Measurements from ENCODE around the gene GPR82. TPM values are rescaled to one million over a fixed set of nuclear protein-coding genes. Genes with fewer than 3 reads are reported as not detected.

Gene GPR82
- total RNA-seq, 1 donor from 2014 or later, result not detected

- no peak overlapping the region for H3K4me3 Mint-ChIP-seq (ENCODE audit: unreplicated experiment)
- TF ChIP-seq, protein P1, sequence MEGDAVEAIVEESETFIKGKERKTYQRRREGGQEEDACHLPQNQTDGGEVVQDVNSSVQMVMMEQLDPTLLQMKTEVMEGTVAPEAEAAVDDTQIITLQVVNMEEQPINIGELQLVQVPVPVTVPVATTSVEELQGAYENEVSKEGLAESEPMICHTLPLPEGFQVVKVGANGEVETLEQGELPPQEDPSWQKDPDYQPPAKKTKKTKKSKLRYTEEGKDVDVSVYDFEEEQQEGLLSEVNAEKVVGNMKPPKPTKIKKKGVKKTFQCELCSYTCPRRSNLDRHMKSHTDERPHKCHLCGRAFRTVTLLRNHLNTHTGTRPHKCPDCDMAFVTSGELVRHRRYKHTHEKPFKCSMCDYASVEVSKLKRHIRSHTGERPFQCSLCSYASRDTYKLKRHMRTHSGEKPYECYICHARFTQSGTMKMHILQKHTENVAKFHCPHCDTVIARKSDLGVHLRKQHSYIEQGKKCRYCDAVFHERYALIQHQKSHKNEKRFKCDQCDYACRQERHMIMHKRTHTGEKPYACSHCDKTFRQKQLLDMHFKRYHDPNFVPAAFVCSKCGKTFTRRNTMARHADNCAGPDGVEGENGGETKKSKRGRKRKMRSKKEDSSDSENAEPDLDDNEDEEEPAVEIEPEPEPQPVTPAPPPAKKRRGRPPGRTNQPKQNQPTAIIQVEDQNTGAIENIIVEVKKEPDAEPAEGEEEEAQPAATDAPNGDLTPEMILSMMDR (IDR thresholded peaks at IDR 0.05), result peak; percentile 57
- H3K27ac Mint-ChIP-seq (ENCODE audit: unreplicated experiment), result no peak overlapping the region
- H3K27me3 Mint-ChIP-seq (ENCODE audit: unreplicated experiment), result no peaks in the 10 kb centered on the region
- H3K9me3 Mint-ChIP-seq (ENCODE audit: unreplicated experiment), result no peaks in the 10 kb centered on the region
- no peak for DNase-seq (ENCODE audit: extremely low spot score, unreplicated experiment)
- H3K4me1 Mint-ChIP-seq (ENCODE audit: unreplicated experiment), result peaks cover 2% of the 10 kb centered on the region
- no peaks in the 10 kb centered on the region for H3K36me3 Mint-ChIP-seq (ENCODE audit: unreplicated experiment)
These were observed 10.5 kb downstream of the GPR82 start for GRCh38 chrX:41734530-41734929.

DNA sequence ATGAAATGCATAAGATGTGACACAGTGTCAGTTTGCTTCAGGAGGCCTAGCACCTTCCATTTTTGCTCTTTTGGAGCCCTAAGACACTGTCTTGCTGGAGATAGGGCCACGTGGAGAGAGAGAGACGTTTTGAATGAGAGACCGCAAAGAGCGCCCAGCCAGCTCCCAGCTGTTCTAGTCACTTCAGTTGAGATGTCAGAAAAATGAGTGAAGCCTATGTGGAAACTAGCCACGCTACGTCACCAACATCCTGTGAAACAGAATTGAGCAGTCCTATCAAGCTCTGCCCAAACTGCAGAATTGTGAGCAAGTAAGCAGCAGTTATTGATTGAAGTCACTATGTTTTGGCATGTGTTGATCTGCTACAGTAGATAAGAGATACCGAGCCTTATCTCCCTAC lies 13.1 kb downstream of the GPR82 start:
- H3K27ac Mint-ChIP-seq (ENCODE audit: unreplicated experiment), result no peak overlapping the region
- H3K4me1 Mint-ChIP-seq (ENCODE audit: unreplicated experiment), result peaks cover 2% of the 10 kb centered on the region
- no peaks in the 10 kb centered on the region for H3K9me3 Mint-ChIP-seq (ENCODE audit: unreplicated experiment)
- H3K4me3 Mint-ChIP-seq (ENCODE audit: unreplicated experiment), result no peak overlapping the region
- no peaks in the 10 kb centered on the region for H3K36me3 Mint-ChIP-seq (ENCODE audit: unreplicated experiment)
- DNase-seq (ENCODE audit: extremely low spot score, unreplicated experiment), result no peak
- TF ChIP-seq, protein P1 (IDR thresholded peaks at IDR 0.05), result no peak
- H3K27me3 Mint-ChIP-seq (ENCODE audit: unreplicated experiment), result no peaks in the 10 kb centered on the region

DNA sequence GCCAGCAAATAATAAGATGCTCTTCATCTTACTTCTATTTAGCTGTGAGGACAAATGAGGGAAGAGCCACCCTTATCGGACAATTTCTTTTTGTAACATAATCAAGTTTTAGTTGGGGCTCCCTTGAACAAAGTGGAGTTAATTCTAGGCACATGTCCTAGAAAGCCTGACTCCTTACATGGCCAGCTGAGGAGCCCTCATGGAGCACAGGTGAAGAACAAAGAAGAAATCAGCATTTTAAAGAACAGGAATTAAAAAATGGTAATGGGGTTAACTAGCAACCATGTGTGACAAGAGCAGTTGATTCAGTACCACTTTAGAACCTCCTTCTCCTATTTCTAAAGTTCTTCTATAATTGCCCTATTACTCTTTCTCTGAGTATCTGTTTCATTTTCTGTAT lies 15.9 kb downstream of the GPR82 start:
- Mint-ChIP-seq H3K4me3 (ENCODE audit: unreplicated experiment) (no peak overlapping the region), H3K27ac (ENCODE audit: unreplicated experiment) (no peak overlapping the region), H3K27me3 (ENCODE audit: unreplicated experiment) (no peaks in the 10 kb centered on the region), H3K9me3 (ENCODE audit: unreplicated experiment) (no peaks in the 10 kb centered on the region), H3K36me3 (ENCODE audit: unreplicated experiment) (peaks cover 11% of the 10 kb centered on the region), H3K4me1 (ENCODE audit: unreplicated experiment) (no peaks in the 10 kb centered on the region)
- no peak for DNase-seq (ENCODE audit: extremely low spot score, unreplicated experiment)
- TF ChIP-seq, protein P1 (IDR thresholded peaks at IDR 0.05), result no peak

DNA sequence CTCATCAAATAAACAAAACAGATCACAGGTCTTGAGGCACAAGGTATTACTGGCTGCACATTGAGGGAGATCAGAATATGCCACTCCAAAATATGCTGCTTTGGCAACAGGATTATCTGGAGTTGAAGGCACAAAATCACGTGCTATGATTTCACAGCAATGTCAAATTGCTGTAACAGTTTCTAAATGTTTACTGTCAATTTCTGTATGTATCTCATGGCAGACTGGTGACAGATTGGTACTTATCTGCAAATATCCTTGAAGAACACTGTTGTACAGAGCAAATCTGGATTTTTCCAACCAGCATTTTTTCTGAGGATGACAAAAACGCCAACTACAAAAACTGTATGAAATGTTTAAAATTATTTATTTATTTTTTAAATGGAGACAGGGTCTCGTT lies 26.7 kb downstream of the GPR82 start:
- no peaks in the 10 kb centered on the region for H3K9me3 Mint-ChIP-seq (ENCODE audit: unreplicated experiment)
- TF ChIP-seq, protein P1 (IDR thresholded peaks at IDR 0.05), result no peak
- H3K27me3 Mint-ChIP-seq (ENCODE audit: unreplicated experiment), result no peaks in the 10 kb centered on the region
- no peak overlapping the region for H3K27ac Mint-ChIP-seq (ENCODE audit: unreplicated experiment)
- no peak overlapping the region for H3K4me3 Mint-ChIP-seq (ENCODE audit: unreplicated experiment)
- DNase-seq (ENCODE audit: extremely low spot score, unreplicated experiment), result no peak
- H3K36me3 Mint-ChIP-seq (ENCODE audit: unreplicated experiment), result peaks cover 2% of the 10 kb centered on the region
- H3K4me1 Mint-ChIP-seq (ENCODE audit: unreplicated experiment), result no peaks in the 10 kb centered on the region

GRCh38 chrX:41758401-41758800 lies 34.4 kb downstream of the GPR82 start:
- no peak for DNase-seq (ENCODE audit: extremely low spot score, unreplicated experiment)
- Mint-ChIP-seq H3K27me3 (ENCODE audit: unreplicated experiment) (no peaks in the 10 kb centered on the region), H3K27ac (ENCODE audit: unreplicated experiment) (no peak overlapping the region), H3K9me3 (ENCODE audit: unreplicated experiment) (no peaks in the 10 kb centered on the region), H3K4me1 (ENCODE audit: unreplicated experiment) (peaks cover 3% of the 10 kb centered on the region), H3K36me3 (ENCODE audit: unreplicated experiment) (no peaks in the 10 kb centered on the region), H3K4me3 (ENCODE audit: unreplicated experiment) (no peak overlapping the region)
- TF ChIP-seq, protein P1 (IDR thresholded peaks at IDR 0.05), result no peak

Data from osteocyte (in vitro differentiated cells).